Measurements from ENCODE around the gene S100A5. TPM values are rescaled to one million over a fixed set of nuclear protein-coding genes. Genes with fewer than 3 reads are reported as not detected.

Gene S100A5
- total RNA-seq, 1 experiment from 2014 or later = not detected

DNA sequence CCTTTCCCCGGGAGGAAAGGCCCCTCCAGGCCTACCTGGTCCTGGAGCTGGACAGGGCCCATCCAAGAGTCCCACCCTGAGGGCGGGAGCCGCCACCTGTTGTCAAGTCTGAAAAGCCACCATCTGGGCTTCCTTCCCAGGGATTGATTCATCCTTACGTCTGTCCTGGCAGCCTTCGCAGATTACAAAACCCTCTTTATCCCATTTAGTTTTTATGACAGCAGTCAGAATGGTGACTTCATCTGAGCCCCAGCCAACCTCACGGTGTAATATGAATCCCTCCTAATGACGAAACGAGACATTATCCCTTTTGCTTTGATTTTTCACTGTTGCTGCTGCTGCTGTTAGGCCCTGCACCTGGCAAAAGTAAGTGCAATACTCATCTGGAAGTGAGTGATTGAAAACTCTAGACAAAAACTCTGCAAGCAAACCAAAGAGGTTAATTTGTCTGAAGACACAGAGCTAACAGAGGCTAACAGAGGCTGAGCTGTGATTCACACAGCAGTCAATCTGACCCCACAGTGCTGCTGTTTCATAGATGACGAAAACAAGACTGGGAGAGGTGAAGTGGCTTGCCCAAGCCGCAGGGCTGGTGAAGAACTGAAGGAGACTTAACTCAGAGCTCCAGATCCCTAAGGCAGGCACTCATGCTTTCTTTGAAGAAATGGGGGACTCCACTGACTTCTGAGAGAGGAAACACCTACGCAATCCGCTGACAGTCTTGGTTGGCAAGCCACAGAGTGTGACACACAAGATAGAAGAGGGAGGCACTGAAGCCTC, 50.3 kb downstream of the S100A5 start:
- no TSS peak for BruUV-seq (replicated peaks)
- peak; percentile 50 for DNase-seq
- no peak overlapping the region for H3K4me3 Mint-ChIP-seq (ENCODE audit: low read depth, unreplicated experiment)

DNA sequence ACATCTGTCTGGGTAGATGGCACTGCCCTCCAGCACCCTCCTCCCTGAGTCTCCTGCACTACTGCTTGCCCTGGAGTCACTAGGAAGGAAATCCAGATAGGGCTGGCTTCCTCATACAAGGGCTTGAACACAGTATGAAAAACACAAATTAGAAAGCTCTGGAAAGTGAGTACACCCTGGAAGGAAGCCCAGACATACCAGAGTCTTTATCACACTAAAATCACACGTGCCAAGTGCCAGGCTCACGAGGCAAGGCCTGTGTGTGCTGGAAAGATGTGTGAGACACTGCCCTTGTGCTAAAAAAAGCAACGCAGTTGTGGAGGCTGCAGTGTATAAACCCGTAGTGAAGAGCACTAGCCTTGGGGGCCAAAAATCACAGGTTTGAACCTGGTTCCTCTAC, 52.0 kb downstream of the S100A5 start:
- no TSS peak for BruUV-seq (replicated peaks)
- Mint-ChIP-seq H3K4me1 (ENCODE audit: low read depth, unreplicated experiment) (peaks cover 13% of the 10 kb centered on the region), H3K27me3 (ENCODE audit: unreplicated experiment) (peaks cover 55% of the 10 kb centered on the region), H3K36me3 (ENCODE audit: insufficient read depth, unreplicated experiment) (no peaks in the 10 kb centered on the region), H3K4me3 (ENCODE audit: low read depth, unreplicated experiment) (no peak overlapping the region), H3K9me3 (ENCODE audit: low read depth, unreplicated experiment) (no peaks in the 10 kb centered on the region), H3K27ac (ENCODE audit: unreplicated experiment) (no peak overlapping the region)
- TF ChIP-seq, protein P1, sequence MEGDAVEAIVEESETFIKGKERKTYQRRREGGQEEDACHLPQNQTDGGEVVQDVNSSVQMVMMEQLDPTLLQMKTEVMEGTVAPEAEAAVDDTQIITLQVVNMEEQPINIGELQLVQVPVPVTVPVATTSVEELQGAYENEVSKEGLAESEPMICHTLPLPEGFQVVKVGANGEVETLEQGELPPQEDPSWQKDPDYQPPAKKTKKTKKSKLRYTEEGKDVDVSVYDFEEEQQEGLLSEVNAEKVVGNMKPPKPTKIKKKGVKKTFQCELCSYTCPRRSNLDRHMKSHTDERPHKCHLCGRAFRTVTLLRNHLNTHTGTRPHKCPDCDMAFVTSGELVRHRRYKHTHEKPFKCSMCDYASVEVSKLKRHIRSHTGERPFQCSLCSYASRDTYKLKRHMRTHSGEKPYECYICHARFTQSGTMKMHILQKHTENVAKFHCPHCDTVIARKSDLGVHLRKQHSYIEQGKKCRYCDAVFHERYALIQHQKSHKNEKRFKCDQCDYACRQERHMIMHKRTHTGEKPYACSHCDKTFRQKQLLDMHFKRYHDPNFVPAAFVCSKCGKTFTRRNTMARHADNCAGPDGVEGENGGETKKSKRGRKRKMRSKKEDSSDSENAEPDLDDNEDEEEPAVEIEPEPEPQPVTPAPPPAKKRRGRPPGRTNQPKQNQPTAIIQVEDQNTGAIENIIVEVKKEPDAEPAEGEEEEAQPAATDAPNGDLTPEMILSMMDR (IDR thresholded peaks at IDR 0.05; ENCODE audit: unreplicated experiment) = no peak
- intact Hi-C loops (cut with micrococcal nuclease; ENCODE audit: unreplicated experiment) = no loop called here
- CTCF ChIA-PET = no interaction called here
- no peak for DNase-seq

More for the DNA sequence above, 50.3 kb downstream of the S100A5 start:
- Mint-ChIP-seq H3K36me3 (ENCODE audit: insufficient read depth, unreplicated experiment) (no peaks in the 10 kb centered on the region), H3K9me3 (ENCODE audit: low read depth, unreplicated experiment) (no peaks in the 10 kb centered on the region), H3K27ac (ENCODE audit: unreplicated experiment) (no peak overlapping the region), H3K4me1 (ENCODE audit: low read depth, unreplicated experiment) (peaks cover 8% of the 10 kb centered on the region), H3K27me3 (ENCODE audit: unreplicated experiment) (peaks cover 45% of the 10 kb centered on the region)
- CTCF ChIA-PET = interaction anchor here (1.1 to 1.3 kb wide), 2 partner anchors 20 to 138 kb away, joined by 4 to 7 read pairs; no protein-coding TSS in a partner anchor
- intact Hi-C loops (cut with micrococcal nuclease; ENCODE audit: unreplicated experiment) = no loop called here
- TF ChIP-seq, protein P1 (IDR thresholded peaks at IDR 0.05; ENCODE audit: unreplicated experiment) = no peak

DNA sequence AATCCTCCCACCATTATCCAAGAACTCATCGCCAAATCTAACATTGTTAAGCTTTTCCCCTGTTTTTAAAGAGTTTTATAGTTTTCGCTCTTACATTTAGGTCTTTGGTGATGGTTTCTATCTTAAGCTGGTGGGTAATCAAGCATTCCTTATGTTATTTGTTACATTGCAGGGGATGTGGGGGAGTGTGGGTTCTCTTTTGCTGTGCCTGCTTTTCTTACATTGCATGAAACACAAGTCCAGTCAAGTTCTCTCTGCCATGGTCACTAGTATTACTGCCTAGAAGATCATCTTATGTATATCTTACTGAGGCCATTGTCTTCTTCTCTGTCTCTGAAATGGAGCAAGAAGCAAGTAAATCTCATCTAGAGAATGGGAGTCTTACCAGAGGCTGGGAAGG, 53.0 kb downstream of the S100A5 start:
- CTCF ChIA-PET = interaction anchor here (0.5 kb wide), 1 partner anchor 240 kb away, joined by 3 read pairs; the partner anchor contains the start of gene INTS3
- DNase-seq = no peak
- intact Hi-C loops (cut with micrococcal nuclease; ENCODE audit: unreplicated experiment) = no loop called here
- Mint-ChIP-seq H3K27ac (ENCODE audit: unreplicated experiment) (no peak overlapping the region), H3K27me3 (ENCODE audit: unreplicated experiment) (peaks cover 46% of the 10 kb centered on the region), H3K4me1 (ENCODE audit: low read depth, unreplicated experiment) (peaks cover 18% of the 10 kb centered on the region), H3K9me3 (ENCODE audit: low read depth, unreplicated experiment) (no peaks in the 10 kb centered on the region), H3K36me3 (ENCODE audit: insufficient read depth, unreplicated experiment) (no peaks in the 10 kb centered on the region), H3K4me3 (ENCODE audit: low read depth, unreplicated experiment) (no peak overlapping the region)
- TF ChIP-seq, protein P1 (IDR thresholded peaks at IDR 0.05; ENCODE audit: unreplicated experiment) = no peak
- no TSS peak for BruUV-seq (replicated peaks)

Other genes with a start within 250 kb of the S100A5 start
- not detected in 2 replicates for gene PGLYRP3, start 228.0 kb downstream of the S100A5 start, total RNA-seq (2022)
- 0.38 TPM in 1 of 2 replicates, not detected in the other for gene PGLYRP4, start 192.1 kb downstream of the S100A5 start, total RNA-seq (2022)
- 5.0 and 10.6 TPM in 2 replicates for gene S100A9, start 183.1 kb downstream of the S100A5 start, total RNA-seq (2022)
- gene S100A12, start 165.3 kb downstream of the S100A5 start, total RNA-seq (2022) = not detected in 2 replicates
- gene S100A8, start 149.9 kb downstream of the S100A5 start, total RNA-seq (2022) = not detected in 2 replicates
- not detected in 2 replicates for gene S100A7A, start 124.4 kb downstream of the S100A5 start, total RNA-seq (2022)
- not detected in 2 replicates for gene S100A7, start 80.3 kb downstream of the S100A5 start, total RNA-seq (2022)
- 1,521 and 2,023 TPM in 2 replicates for gene S100A6, start 4.9 kb downstream of the S100A5 start, total RNA-seq (2022)
- 19.8 and 20.5 TPM in 2 replicates for gene S100A4, start 4.9 kb upstream of the S100A5 start, total RNA-seq (2022)
- not detected in 2 replicates for gene S100A3, start 8.3 kb upstream of the S100A5 start, total RNA-seq (2022)
- 11.1 and 14.1 TPM in 2 replicates for gene S100A2, start 24.9 kb upstream of the S100A5 start, total RNA-seq (2022)
- gene S100A16, start 72.2 kb upstream of the S100A5 start, total RNA-seq (2022) = 247 and 255 TPM in 2 replicates
- gene S100A14, start 75.4 kb upstream of the S100A5 start, total RNA-seq (2022) = 74.6 and 106 TPM in 2 replicates
- gene S100A13, start 86.6 kb upstream of the S100A5 start, total RNA-seq (2022) = 104 and 117 TPM in 2 replicates
- not detected in 2 replicates for gene S100A1, start 87.5 kb upstream of the S100A5 start, total RNA-seq (2022)
- 93.7 and 100 TPM in 2 replicates for gene CHTOP, start 93.1 kb upstream of the S100A5 start, total RNA-seq (2022)
- gene SNAPIN, start 117.8 kb upstream of the S100A5 start, total RNA-seq (2022) = 45.0 and 46.8 TPM in 2 replicates
- gene ILF2, start 130.1 kb upstream of the S100A5 start, total RNA-seq (2022) = 253 and 292 TPM in 2 replicates
- not detected in 2 replicates for gene NPR1, start 137.8 kb upstream of the S100A5 start, total RNA-seq (2022)
- 55.9 and 57.1 TPM in 2 replicates for gene INTS3, start 187.1 kb upstream of the S100A5 start, total RNA-seq (2022)
- 9.0 and 11.9 TPM in 2 replicates for gene SLC27A3, start 234.5 kb upstream of the S100A5 start, total RNA-seq (2022)

Measured in Calu3 (cell line).